D721Med (cell line): ENCODE results near the gene CDH13.

Experiments used
- DNase-seq: peaks from one replicate; pipeline ENCODE4 v3.0.0; 2011; ENCODE audit warnings: low spot score; ENCODE audit not compliant: insufficient read length
- FAIRE-seq: peaks from 2 replicates; lab custom pipeline; 2011; peaks lifted over from hg19 to GRCh38; lab: Jason Lieb, UNC
- CTCF ChIP-seq: IDR thresholded peaks from 2 replicates; pipeline ENCODE4 v1.5.1; 2012; ENCODE audit warnings: mild to moderate bottlenecking, control low read depth; ENCODE audit not compliant: insufficient read depth; ENCODE audit errors: missing control alignments

CDH13 gene

DNA sequence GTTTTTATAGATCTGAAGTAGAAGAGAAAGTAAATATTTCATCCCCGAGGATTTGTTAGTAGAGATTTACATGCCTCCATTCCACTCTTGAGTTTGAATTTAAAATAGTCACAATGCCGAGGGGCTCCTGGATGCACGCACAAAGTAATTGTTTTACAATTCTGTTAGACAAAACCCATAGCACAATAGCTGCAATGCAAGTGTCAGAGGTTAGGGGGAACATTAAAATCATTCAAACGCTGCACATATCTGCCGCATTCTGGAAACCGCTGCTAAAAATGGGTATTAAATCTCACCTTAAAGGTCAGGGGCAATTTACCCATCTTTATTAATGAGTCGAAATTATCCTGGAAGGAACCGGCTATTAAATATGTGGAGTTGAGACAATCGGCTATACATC lies 652.5 kb downstream of the CDH13 start:
- no peak for TF ChIP-seq CTCF
- DNase-seq (no peak), FAIRE-seq (no peak)

- DNase-seq (no peak), FAIRE-seq (no peak)
- TF ChIP-seq CTCF = no peak
Measured at GRCh38 chr16:83285921-83286320, 659.2 kb downstream of the CDH13 start.

GRCh38 chr16:83296505-83296904 lies 669.7 kb downstream of the CDH13 start:
- no peak for FAIRE-seq
- TF ChIP-seq CTCF = no peak

DNA sequence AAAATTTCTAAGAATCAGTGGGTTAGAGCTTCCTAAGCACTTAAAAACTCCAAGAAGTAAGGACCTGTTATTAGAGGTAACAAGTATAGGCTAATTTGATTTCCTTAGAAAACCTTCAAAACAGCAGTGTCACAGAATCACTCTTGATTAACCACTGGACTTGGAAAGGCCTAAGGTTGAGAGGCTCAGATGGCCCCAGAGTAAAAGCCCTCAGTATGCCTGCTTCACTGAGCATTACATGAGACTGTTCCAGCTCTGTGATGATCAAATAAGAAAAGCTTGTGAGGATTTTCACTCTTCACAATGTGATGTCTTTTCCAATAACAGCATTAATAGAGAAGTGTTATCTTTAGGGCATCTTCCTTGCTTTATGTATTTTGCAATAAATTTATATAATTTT lies 671.8 kb downstream of the CDH13 start:
- DNase-seq = no peak
- no peak for TF ChIP-seq CTCF
- no peak for FAIRE-seq

More at GRCh38 chr16:83296505-83296904, 669.7 kb downstream of the CDH13 start:
- DNase-seq = no peak

- DNase-seq (no peak), FAIRE-seq (no peak)
- no peak for TF ChIP-seq CTCF
Measured at GRCh38 chr16:83300326-83300725, 673.6 kb downstream of the CDH13 start.

GRCh38 chr16:83301971-83302370 lies 675.2 kb downstream of the CDH13 start:
- no peak for TF ChIP-seq CTCF
- no peak for FAIRE-seq
- no peak for DNase-seq

DNA sequence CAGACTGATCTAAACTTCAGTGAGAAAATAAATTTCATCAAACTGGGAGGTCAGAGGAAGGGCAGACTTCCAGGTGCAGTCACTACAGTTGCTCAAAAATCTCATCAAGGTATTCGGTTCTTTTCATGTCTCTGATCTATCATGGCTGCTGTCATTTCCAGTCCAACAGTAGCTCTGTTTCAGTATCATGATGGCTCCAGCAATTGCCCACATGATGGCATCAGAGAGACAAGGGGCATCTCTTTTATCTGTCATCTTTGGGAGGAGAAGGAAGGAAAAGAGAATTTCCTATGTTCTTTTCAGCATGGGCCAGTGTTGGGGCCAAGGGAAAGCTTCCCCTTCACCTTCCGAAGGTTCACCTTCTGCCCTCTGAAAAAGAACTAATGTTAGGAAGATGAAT lies 676.1 kb downstream of the CDH13 start:
- no peak for TF ChIP-seq CTCF
- no peak for FAIRE-seq
- DNase-seq = no peak
